Sigmoid colon (tissue), 7 donors: ENCODE data around the gene TNF. TPM values are rescaled to one million over a fixed set of nuclear protein-coding genes. Genes with fewer than 3 reads are reported as not detected.

Experiments
- DNase-seq: peaks from one replicate; pipeline ENCODE4 v3.0.0-alpha.2; 2019
- H3K27ac ChIP-seq, 4 donors: fragments of 200-600 bp; sonication (generic); one replicate each; pipeline ENCODE4 v1.5.1; 2016 to 2019; ENCODE audit warnings: mild to moderate bottlenecking in 1 of 4
- H3K27me3 ChIP-seq, 3 donors: fragments of 200-600 bp; sonication (generic); one replicate each; pipeline ENCODE4 v1.5.1; 2019; ENCODE audit warnings: mild to moderate bottlenecking in 1 of 3
- H3K36me3 ChIP-seq, 4 donors: fragments of 200-600 bp; sonication (generic); one replicate each; pipeline ENCODE4 v1.5.1; 2016 to 2019
- H3K4me1 ChIP-seq, 4 donors: fragments of 200-600 bp; sonication (generic); one replicate each; pipeline ENCODE4 v1.5.1; 2017 to 2019
- H3K4me3 ChIP-seq, 4 donors: fragments of 200-600 bp; sonication (generic); one replicate each; pipeline ENCODE4 v1.5.1; 2017 to 2019; ENCODE audit warnings: mild to moderate bottlenecking in 2 of 4, moderate library complexity in 1 of 4
- H3K9me3 ChIP-seq, 4 donors: fragments of 200-600 bp in 3 of 4; sonication (generic) in 3 of 4; one replicate each; pipeline versions ENCODE4 v1.5.1 to v1.6.1; 2013 to 2019
- CTCF ChIP-seq, 4 experiments: fragments of 450-650 bp in 3 of 4; fragments of 200-600 bp in 1 of 4; IDR thresholded peaks; one replicate each; pipeline ENCODE4 v1.5.1; 2016 to 2019; ENCODE audit warnings: antibody characterized with exemption in 4 of 4, mild to moderate bottlenecking in 3 of 4, moderate library complexity in 2 of 4
- EP300 ChIP-seq, 4 donors: sonication (generic); formaldehyde crosslinking; IDR thresholded peaks; one replicate each; pipeline ENCODE4 v1.6.1; 2017; ENCODE audit warnings: antibody characterized with exemption in 4 of 4
- POLR2A ChIP-seq, 2 donors: fragments of 450-650 bp; IDR thresholded peaks; one replicate each; pipeline ENCODE4 v1.6.1; 2016; ENCODE audit warnings: antibody characterized with exemption in 2 of 2, mild to moderate bottlenecking in 2 of 2, moderate library complexity in 2 of 2
- POLR2AphosphoS5 ChIP-seq, 4 donors: sonication (generic); formaldehyde crosslinking; IDR thresholded peaks; one replicate each; pipeline ENCODE4 v1.6.1; 2017; ENCODE audit warnings: antibody characterized with exemption in 4 of 4
- WGBS, 2 donors: extraction: QIAGEN DNeasy Blood & Tissue Kit; methylation state at CpG; one replicate each; pipeline ENCODE4 v1.1.7; 2013; 5-methylcytosine and 5-hydroxymethylcytosine counted together
- intact Hi-C: fragments of 100-400 bp; cut with DNase I; formaldehyde crosslinking; loops from one replicate; pipeline ENCODE4 v1.15.1; 2023
- polyA plus RNA-seq, 3 donors: library from polyadenylated mRNA; stranded (reverse); fragments of 200-250 nt; gene quantifications; one replicate each; pipeline ENCODE4 v1.2.3, GENCODE V29; 2013
- small RNA-seq, 3 donors: library from RNA; depleted of rRNA; stranded (forward); fragments of <200 nt; gene quantifications; one replicate each; pipeline ENCODE3, GENCODE V24; 2016
- total RNA-seq, 4 donors: library from RNA; depleted of rRNA; stranded (reverse); fragments of >200 nt; gene quantifications; one replicate each; pipeline ENCODE4 v1.1.0, GENCODE V29; 2016
- donor health status: healthy with polysubstance abuse.
- donor health status: Bipolar disorder and iron deficiency.
- donor health status: healthy.

Gene TNF
- total and polyA plus RNA-seq, 7 donors = 0.33 to 2.6 (median 0.76) TPM; not detected in 3

GRCh38 chr6:31622684-31623091, 47.3 kb downstream of the TNF start:
- H3K36me3 ChIP-seq = peaks cover 32 to 46% (median 43%) of the 10 kb centered on the region in 4 donors
- 67 to 74% methylated on average over 10 of the region's 10 CpGs for WGBS, 2 donors

GRCh38 chr6:31624070-31624469, 48.7 kb downstream of the TNF start:
- 86 to 94% methylated on average over 10 of the region's 10 CpGs for WGBS, 2 donors
- H3K36me3 ChIP-seq = peaks cover 43 to 59% (median 57%) of the 10 kb centered on the region in 4 donors
- H3K4me3 ChIP-seq = no peak overlapping the region
- TF ChIP-seq POLR2AphosphoS5 (IDR thresholded peaks at IDR 0.05) = no peak
- TF ChIP-seq CTCF (IDR thresholded peaks at IDR 0.05) = no peak
- no peak for TF ChIP-seq POLR2A (IDR thresholded peaks at IDR 0.05)
- no peak for TF ChIP-seq EP300 (IDR thresholded peaks at IDR 0.05)
- DNase-seq = no peak
- no peaks in the 10 kb centered on the region for H3K9me3 ChIP-seq
- intact Hi-C loops = no loop called here
- no peaks in the 10 kb centered on the region for H3K27me3 ChIP-seq
- peaks cover 2 to 24% (median 20%) of the 10 kb centered on the region in 4 donors for H3K4me1 ChIP-seq
- H3K27ac ChIP-seq = no peak overlapping the region

More at GRCh38 chr6:31622684-31623091, 47.3 kb downstream of the TNF start:
- Histone ChIP-seq H3K27ac (peak overlapping the region; percentile 97 to 98 (median 98)), H3K27me3 (no peaks in the 10 kb centered on the region), H3K9me3 (no peaks in the 10 kb centered on the region), H3K4me3 (no peak overlapping the region), H3K4me1 (peaks cover 2 to 24% (median 20%) of the 10 kb centered on the region in 4 donors)
- TF ChIP-seq EP300 (IDR thresholded peaks at IDR 0.05) (no peak), POLR2AphosphoS5 (IDR thresholded peaks at IDR 0.05) (no peak), CTCF (IDR thresholded peaks at IDR 0.05) (no peak), POLR2A (IDR thresholded peaks at IDR 0.05) (no peak)
- intact Hi-C loops = no loop called here
- DNase-seq = no peak

- no peak for DNase-seq
- H3K4me3 ChIP-seq = no peak overlapping the region
- no peak overlapping the region for H3K27ac ChIP-seq
- H3K36me3 ChIP-seq = peaks cover 62 to 88% (median 85%) of the 10 kb centered on the region in 4 donors
- no peaks in the 10 kb centered on the region for H3K9me3 ChIP-seq
- WGBS, 2 donors = 95 to 96% methylated on average over 10 of the region's 10 CpGs
- no peaks in the 10 kb centered on the region for H3K27me3 ChIP-seq
- intact Hi-C loops = no loop called here
- no peak for TF ChIP-seq POLR2A (IDR thresholded peaks at IDR 0.05)
- no peak for TF ChIP-seq POLR2AphosphoS5 (IDR thresholded peaks at IDR 0.05)
- TF ChIP-seq CTCF (IDR thresholded peaks at IDR 0.05) = no peak
- no peak for TF ChIP-seq EP300 (IDR thresholded peaks at IDR 0.05)
- peaks cover 0 to 11% (median 10%) of the 10 kb centered on the region in 4 donors for H3K4me1 ChIP-seq
These were observed 51.6 kb downstream of the TNF start for GRCh38 chr6:31626952-31627351.

- H3K9me3 ChIP-seq = no peaks in the 10 kb centered on the region
- no peaks in the 10 kb centered on the region for H3K27me3 ChIP-seq
- no peak overlapping the region for H3K27ac ChIP-seq
- DNase-seq = no peak
- intact Hi-C loops = no loop called here
- WGBS, 2 donors = 96% methylated on average over 19 of the region's 19 CpGs
- H3K36me3 ChIP-seq = peaks cover 62 to 96% (median 91%) of the 10 kb centered on the region in 4 donors
- no peak for TF ChIP-seq CTCF (IDR thresholded peaks at IDR 0.05)
- no peak for TF ChIP-seq EP300 (IDR thresholded peaks at IDR 0.05)
- TF ChIP-seq POLR2A (IDR thresholded peaks at IDR 0.05) = no peak
- TF ChIP-seq POLR2AphosphoS5 (IDR thresholded peaks at IDR 0.05) = no peak
- peaks cover 0 to 3% (median 2%) of the 10 kb centered on the region in 4 donors for H3K4me1 ChIP-seq
- H3K4me3 ChIP-seq = no peak overlapping the region
These were observed 52.4 kb downstream of the TNF start for GRCh38 chr6:31627690-31628287.

Small RNA genes within 50 kb of the gene (small RNA-seq; reads per million reads assigned to genes)
- gene SNORA38 (1.5 to 4.7 (median 3.4) reads per million in 3 donors), gene SNORD117 (215 to 686 (median 682) reads per million in 3 donors), gene SNORD84 (0 reads per million in 3 donors), gene UQCRHP1 (0 reads per million in 3 donors)

Other genes with a start within 250 kb of the TNF start
Only the 30 nearest of the 34 such genes appear.
- 100 to 1,000 TPM; 346 to 491 (median 365) TPM for gene HLA-B, start 218.4 kb upstream of the TNF start, total RNA-seq
- 1,000 to 10,000 TPM in 2 of 3 donors, 100 to 1,000 TPM in 1; 279 to 3,047 (median 1,275) TPM for gene HLA-B, start 218.4 kb upstream of the TNF start, polyA plus RNA-seq
- 10 to 100 TPM; 18.6 to 46.5 (median 27.2) TPM for gene MICA, start 172.0 kb upstream of the TNF start, total RNA-seq
- 10 to 100 TPM; 13.2 to 24.0 (median 20.3) TPM for gene MICA, start 172.0 kb upstream of the TNF start, polyA plus RNA-seq
- 1 to 10 TPM in 3 of 4 donors, under 1 TPM in 1; 0.71 to 3.3 (median 1.5) TPM for gene MICB, start 77.4 kb upstream of the TNF start, total RNA-seq
- gene MICB, start 77.4 kb upstream of the TNF start, polyA plus RNA-seq = 1 to 10 TPM in 2 of 3 donors, under 1 TPM in 1; 0.92 to 7.7 (median 1.2) TPM
- gene MCCD1, start 46.6 kb upstream of the TNF start, total RNA-seq = not detected
- gene MCCD1, start 46.6 kb upstream of the TNF start, polyA plus RNA-seq = not detected
- 100 to 1,000 TPM; 211 to 301 (median 239) TPM for gene DDX39B, start 33.6 kb upstream of the TNF start, total RNA-seq
- 100 to 1,000 TPM; 130 to 293 (median 153) TPM for gene DDX39B, start 33.6 kb upstream of the TNF start, polyA plus RNA-seq
- gene ATP6V1G2, start 29.0 kb upstream of the TNF start, total RNA-seq = 1 to 10 TPM; 2.8 to 9.1 (median 5.0) TPM
- 1 to 10 TPM in 1 of 3 donors, not detected in 2; 3.0 TPM for gene ATP6V1G2, start 29.0 kb upstream of the TNF start, polyA plus RNA-seq
- 10 to 100 TPM; 32.5 to 55.1 (median 36.3) TPM for gene NFKBIL1, start 28.0 kb upstream of the TNF start, total RNA-seq
- gene NFKBIL1, start 28.0 kb upstream of the TNF start, polyA plus RNA-seq = 10 to 100 TPM; 18.0 to 31.3 (median 25.2) TPM
- gene LTA, start 3.3 kb upstream of the TNF start, total RNA-seq = not detected
- gene LTA, start 3.3 kb upstream of the TNF start, polyA plus RNA-seq = 1 to 10 TPM in 1 of 3 donors, not detected in 2; 3.6 TPM
- 1 to 10 TPM in 1 of 4 donors, under 1 TPM in 2, not detected in 1; 0.66 to 1.9 (median 0.68) TPM for gene LTB, start 6.9 kb downstream of the TNF start, total RNA-seq
- gene LTB, start 6.9 kb downstream of the TNF start, polyA plus RNA-seq = 10 to 100 TPM in 1 of 3 donors, 1 to 10 TPM in 1, not detected in 1; 2.5 to 90.8 TPM
- 10 to 100 TPM in 2 of 4 donors, 1 to 10 TPM in 2; 1.7 to 19.8 (median 10.2) TPM for gene LST1, start 10.7 kb downstream of the TNF start, total RNA-seq
- 10 to 100 TPM; 17.0 to 34.2 (median 24.7) TPM for gene LST1, start 10.7 kb downstream of the TNF start, polyA plus RNA-seq
- not detected for gene NCR3, start 17.4 kb downstream of the TNF start, total RNA-seq
- gene NCR3, start 17.4 kb downstream of the TNF start, polyA plus RNA-seq = 1 to 10 TPM in 1 of 3 donors, under 1 TPM in 1, not detected in 1; 0.92 to 3.4 TPM
- 10 to 100 TPM; 12.5 to 59.6 (median 36.9) TPM for gene AIF1, start 39.7 kb downstream of the TNF start, total RNA-seq
- 100 to 1,000 TPM in 2 of 3 donors, 10 to 100 TPM in 1; 61.8 to 133 (median 114) TPM for gene AIF1, start 39.7 kb downstream of the TNF start, polyA plus RNA-seq
- gene PRRC2A, start 45.1 kb downstream of the TNF start, total RNA-seq = 10 to 100 TPM; 42.1 to 90.8 (median 54.2) TPM
- gene PRRC2A, start 45.1 kb downstream of the TNF start, polyA plus RNA-seq = 100 to 1,000 TPM in 1 of 3 donors, 10 to 100 TPM in 2; 28.8 to 109 (median 32.1) TPM
- gene BAG6, start 77.1 kb downstream of the TNF start, total RNA-seq = 100 to 1,000 TPM; 119 to 218 (median 144) TPM
- gene BAG6, start 77.1 kb downstream of the TNF start, polyA plus RNA-seq = 100 to 1,000 TPM in 2 of 3 donors, 10 to 100 TPM in 1; 99.7 to 231 (median 133) TPM
- gene APOM, start 80.3 kb downstream of the TNF start, total RNA-seq = 1 to 10 TPM in 3 of 4 donors, not detected in 1; 3.3 to 7.2 (median 3.6) TPM
- 1 to 10 TPM; 2.3 to 3.6 (median 3.6) TPM for gene APOM, start 80.3 kb downstream of the TNF start, polyA plus RNA-seq
- 10 to 100 TPM; 25.0 to 31.3 (median 26.7) TPM for gene C6orf47, start 85.2 kb downstream of the TNF start, total RNA-seq
- gene C6orf47, start 85.2 kb downstream of the TNF start, polyA plus RNA-seq = 10 to 100 TPM; 22.2 to 32.6 (median 24.5) TPM
- gene GPANK1, start 89.4 kb downstream of the TNF start, total RNA-seq = 10 to 100 TPM; 17.2 to 29.6 (median 26.4) TPM
- 10 to 100 TPM; 15.3 to 22.8 (median 18.3) TPM for gene GPANK1, start 89.4 kb downstream of the TNF start, polyA plus RNA-seq
- gene CSNK2B, start 90.5 kb downstream of the TNF start, total RNA-seq = 100 to 1,000 TPM; 188 to 227 (median 209) TPM
- gene CSNK2B, start 90.5 kb downstream of the TNF start, polyA plus RNA-seq = 100 to 1,000 TPM; 198 to 232 (median 206) TPM
- 1 to 10 TPM; 2.8 to 10.0 (median 6.5) TPM for gene LY6G5B, start 94.4 kb downstream of the TNF start, total RNA-seq
- gene LY6G5B, start 94.4 kb downstream of the TNF start, polyA plus RNA-seq = 1 to 10 TPM in 1 of 3 donors, under 1 TPM in 1, not detected in 1; 0.60 to 9.1 TPM
- 1 to 10 TPM in 1 of 4 donors, under 1 TPM in 2, not detected in 1; 0.68 to 1.1 (median 0.99) TPM for gene LY6G5C, start 105.5 kb downstream of the TNF start, total RNA-seq
- gene LY6G5C, start 105.5 kb downstream of the TNF start, polyA plus RNA-seq = 1 to 10 TPM; 1.8 to 3.2 (median 2.7) TPM
- 10 to 100 TPM; 37.8 to 63.4 (median 51.6) TPM for gene ABHD16A, start 127.8 kb downstream of the TNF start, total RNA-seq
- gene ABHD16A, start 127.8 kb downstream of the TNF start, polyA plus RNA-seq = 10 to 100 TPM; 16.9 to 52.0 (median 17.4) TPM
- gene LY6G6F, start 131.3 kb downstream of the TNF start, total RNA-seq = not detected
- gene LY6G6F, start 131.3 kb downstream of the TNF start, polyA plus RNA-seq = not detected
- 10 to 100 TPM in 1 of 4 donors, 1 to 10 TPM in 2, not detected in 1; 2.9 to 21.2 (median 6.4) TPM for gene LY6G6D, start 139.8 kb downstream of the TNF start, total RNA-seq
- 1 to 10 TPM in 1 of 3 donors, under 1 TPM in 1, not detected in 1; 0.31 to 8.4 TPM for gene LY6G6D, start 139.8 kb downstream of the TNF start, polyA plus RNA-seq
- not detected for gene LY6G6C, start 146.2 kb downstream of the TNF start, total RNA-seq
- gene LY6G6C, start 146.2 kb downstream of the TNF start, polyA plus RNA-seq = 1 to 10 TPM in 2 of 3 donors, under 1 TPM in 1; 0.07 to 1.2 (median 1.2) TPM
- not detected for gene MPIG6B, start 147.8 kb downstream of the TNF start, total RNA-seq
- under 1 TPM in 1 of 3 donors, not detected in 2; 0.13 TPM for gene MPIG6B, start 147.8 kb downstream of the TNF start, polyA plus RNA-seq
- 100 to 1,000 TPM in 2 of 4 donors, 10 to 100 TPM in 2; 86.7 to 146 (median 107) TPM for gene DDAH2, start 153.7 kb downstream of the TNF start, total RNA-seq
- gene DDAH2, start 153.7 kb downstream of the TNF start, polyA plus RNA-seq = 100 to 1,000 TPM; 137 to 340 (median 213) TPM
- 100 to 1,000 TPM; 172 to 251 (median 214) TPM for gene CLIC1, start 161.0 kb downstream of the TNF start, total RNA-seq
- 100 to 1,000 TPM; 623 to 668 (median 634) TPM for gene CLIC1, start 161.0 kb downstream of the TNF start, polyA plus RNA-seq
- 10 to 100 TPM in 1 of 4 donors, 1 to 10 TPM in 3; 4.2 to 23.5 (median 5.7) TPM for gene MSH5, start 164.4 kb downstream of the TNF start, total RNA-seq
- gene MSH5, start 164.4 kb downstream of the TNF start, polyA plus RNA-seq = 10 to 100 TPM in 1 of 3 donors, 1 to 10 TPM in 1, not detected in 1; 1.6 to 18.7 TPM
- 1 to 10 TPM in 3 of 4 donors, not detected in 1; 1.8 to 6.5 (median 4.2) TPM for gene SAPCD1, start 187.1 kb downstream of the TNF start, total RNA-seq
- 1 to 10 TPM in 2 of 3 donors, not detected in 1; 1.2 to 8.7 TPM for gene SAPCD1, start 187.1 kb downstream of the TNF start, polyA plus RNA-seq
- 1 to 10 TPM in 1 of 4 donors, under 1 TPM in 2, not detected in 1; 0.14 to 3.9 (median 0.71) TPM for gene VWA7, start 201.8 kb downstream of the TNF start, total RNA-seq
- gene VWA7, start 201.8 kb downstream of the TNF start, polyA plus RNA-seq = 1 to 10 TPM; 2.8 to 6.0 (median 3.6) TPM